Peyer's patch (tissue), 4 donors: ENCODE results near the gene GGA3. TPM values are rescaled to one million over a fixed set of nuclear protein-coding genes. Genes with fewer than 3 reads are reported as not detected.

Source experiments
- DNase-seq, 3 donors: peaks; one replicate each; pipeline ENCODE4 v3.0.0-alpha.2; 2017 to 2019
- H3K27ac ChIP-seq, 4 donors: fragments of 200-600 bp; sonication (generic); one replicate each; pipeline ENCODE4 v1.5.1; 2016 to 2019
- H3K27me3 ChIP-seq, 2 donors: fragments of 200-600 bp; sonication (generic); one replicate each; pipeline ENCODE4 v1.5.1; 2019
- H3K36me3 ChIP-seq, 3 donors: fragments of 200-600 bp; sonication (generic); one replicate each; pipeline ENCODE4 v1.5.1; 2016 to 2019
- H3K4me1 ChIP-seq, 4 donors: fragments of 200-600 bp; sonication (generic); one replicate each; pipeline ENCODE4 v1.5.1; 2016 to 2019
- H3K4me3 ChIP-seq, 4 donors: fragments of 200-600 bp; sonication (generic); 1 replicate in 3 of 4; 2 replicates in 1 of 4; pipeline ENCODE4 v1.5.1; 2016 to 2019; ENCODE audit warnings: mild to moderate bottlenecking in 1 of 4
- H3K9me3 ChIP-seq, 4 donors: fragments of 200-600 bp; sonication (generic); one replicate each; pipeline ENCODE4 v1.5.1; 2016 to 2019; ENCODE audit warnings: mild to moderate bottlenecking in 1 of 4
- CTCF ChIP-seq, 6 experiments: fragments of 450-650 bp in 4 of 6; fragments of 200-600 bp in 2 of 6; sonication (generic) in 1 of 6; IDR thresholded peaks; one replicate each; pipeline ENCODE4 v1.5.1; 2017 to 2019; ENCODE audit warnings: antibody characterized with exemption in 6 of 6, mild to moderate bottlenecking in 3 of 6, moderate library complexity in 1 of 6
- POLR2A ChIP-seq, 2 donors: fragments of 450-650 bp; IDR thresholded peaks; one replicate each; pipeline ENCODE4 v1.5.1; 2017; ENCODE audit warnings: antibody characterized with exemption in 2 of 2, mild to moderate bottlenecking in 2 of 2, moderate library complexity in 2 of 2
- total RNA-seq, 4 donors: library from RNA; depleted of rRNA; stranded (reverse); fragments of >200 nt; gene quantifications; one replicate each; pipeline ENCODE4 v1.1.0, GENCODE V29; 2016

Gene GGA3, protein sequence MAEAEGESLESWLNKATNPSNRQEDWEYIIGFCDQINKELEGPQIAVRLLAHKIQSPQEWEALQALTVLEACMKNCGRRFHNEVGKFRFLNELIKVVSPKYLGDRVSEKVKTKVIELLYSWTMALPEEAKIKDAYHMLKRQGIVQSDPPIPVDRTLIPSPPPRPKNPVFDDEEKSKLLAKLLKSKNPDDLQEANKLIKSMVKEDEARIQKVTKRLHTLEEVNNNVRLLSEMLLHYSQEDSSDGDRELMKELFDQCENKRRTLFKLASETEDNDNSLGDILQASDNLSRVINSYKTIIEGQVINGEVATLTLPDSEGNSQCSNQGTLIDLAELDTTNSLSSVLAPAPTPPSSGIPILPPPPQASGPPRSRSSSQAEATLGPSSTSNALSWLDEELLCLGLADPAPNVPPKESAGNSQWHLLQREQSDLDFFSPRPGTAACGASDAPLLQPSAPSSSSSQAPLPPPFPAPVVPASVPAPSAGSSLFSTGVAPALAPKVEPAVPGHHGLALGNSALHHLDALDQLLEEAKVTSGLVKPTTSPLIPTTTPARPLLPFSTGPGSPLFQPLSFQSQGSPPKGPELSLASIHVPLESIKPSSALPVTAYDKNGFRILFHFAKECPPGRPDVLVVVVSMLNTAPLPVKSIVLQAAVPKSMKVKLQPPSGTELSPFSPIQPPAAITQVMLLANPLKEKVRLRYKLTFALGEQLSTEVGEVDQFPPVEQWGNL
- 100 to 1,000 TPM in 1 of 4 donors, 10 to 100 TPM in 3; 34.0 to 153 (median 77.0) TPM for total RNA-seq

GRCh38 chr17:75261336-75262111 lies at the start of gene GGA3, which contains the start of gene MRPS7:
GGA3 (minus strand) TSS chr17:75261606; CDS start chr17:75261587, 19 bp downstream.
MRPS7 (plus strand) TSS chr17:75261879; CDS start chr17:75261901, 22 bp downstream.
- Histone ChIP-seq H3K9me3 (no peaks in the 10 kb centered on the region), H3K4me1 (peaks cover 0 to 26% (median 18%) of the 10 kb centered on the region in 4 donors), H3K27me3 (no peaks in the 10 kb centered on the region), H3K36me3 (peaks cover 0 to 34% (median 0%) of the 10 kb centered on the region in 3 donors), H3K4me3 (peak within 1 kb of the TSS; percentile 73 to 91 (median 78)), H3K27ac (peak within 1 kb of the TSS; percentile 88 to 97 (median 94))
- peak; percentile 96 to 98 (median 97) for DNase-seq
- TF ChIP-seq POLR2A (IDR thresholded peaks at IDR 0.05), result peak; percentile 44 to 77
- TF ChIP-seq CTCF (IDR thresholded peaks at IDR 0.05), result peak in 1 of 6 experiments; percentile 3

DNA sequence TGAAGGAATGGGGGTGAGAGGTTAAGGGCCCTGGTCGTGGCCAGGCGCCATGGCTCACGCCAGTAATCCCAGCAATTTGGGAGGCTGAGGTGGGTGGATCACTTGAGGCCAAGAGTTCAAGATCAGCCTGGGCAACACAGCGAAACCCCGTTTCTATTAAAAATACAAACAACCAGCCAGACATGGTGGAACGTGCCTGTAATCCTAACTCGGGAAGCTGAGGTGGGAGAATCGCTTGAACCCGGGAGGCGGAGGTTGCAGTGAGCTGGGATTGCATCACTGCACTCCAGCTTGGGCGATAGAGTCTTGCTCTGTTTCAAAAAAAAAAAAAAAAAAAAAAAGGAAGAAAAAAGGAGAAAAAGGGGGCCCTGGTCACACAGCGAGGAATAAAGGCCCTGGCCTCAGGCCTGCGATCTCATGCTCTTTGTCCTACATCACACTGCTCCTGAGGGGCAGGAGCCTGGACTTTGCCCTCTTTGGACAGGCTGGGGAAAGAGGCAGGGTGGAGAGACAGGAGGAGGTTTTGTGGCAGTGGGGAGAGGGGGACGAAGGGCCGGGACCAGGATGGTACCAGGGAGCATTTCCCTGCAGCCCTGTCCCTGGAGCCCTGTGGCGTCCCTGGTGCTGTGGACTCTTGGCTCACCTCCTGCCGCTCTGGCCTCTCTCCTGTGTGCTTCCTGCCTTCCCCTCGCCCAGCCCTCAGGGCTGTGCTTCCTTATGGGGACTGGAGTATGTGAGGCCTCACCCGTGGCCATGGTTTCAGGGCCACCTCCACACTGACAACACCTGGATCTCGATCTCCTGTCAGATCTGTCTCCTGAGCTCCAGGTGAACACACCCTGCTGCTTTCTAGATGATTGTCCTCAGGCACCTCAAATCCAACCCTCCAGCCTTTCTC lies 47.6 kb upstream of the GGA3 start:
- no peak overlapping the region for H3K4me3 ChIP-seq
- peak overlapping the region in 3 of 4 donors; percentile 56 to 93 (median 88) for H3K27ac ChIP-seq
- no peak for TF ChIP-seq CTCF (IDR thresholded peaks at IDR 0.05)
- TF ChIP-seq POLR2A (IDR thresholded peaks at IDR 0.05), result peak; percentile 46 to 51
- DNase-seq, result peak in 2 of 3 donors; percentile 80 to 81
- peaks cover 0 to 19% (median 4%) of the 10 kb centered on the region in 4 donors for H3K4me1 ChIP-seq
- H3K36me3 ChIP-seq, result no peaks in the 10 kb centered on the region
- H3K9me3 ChIP-seq, result no peaks in the 10 kb centered on the region
- H3K27me3 ChIP-seq, result no peaks in the 10 kb centered on the region

DNA sequence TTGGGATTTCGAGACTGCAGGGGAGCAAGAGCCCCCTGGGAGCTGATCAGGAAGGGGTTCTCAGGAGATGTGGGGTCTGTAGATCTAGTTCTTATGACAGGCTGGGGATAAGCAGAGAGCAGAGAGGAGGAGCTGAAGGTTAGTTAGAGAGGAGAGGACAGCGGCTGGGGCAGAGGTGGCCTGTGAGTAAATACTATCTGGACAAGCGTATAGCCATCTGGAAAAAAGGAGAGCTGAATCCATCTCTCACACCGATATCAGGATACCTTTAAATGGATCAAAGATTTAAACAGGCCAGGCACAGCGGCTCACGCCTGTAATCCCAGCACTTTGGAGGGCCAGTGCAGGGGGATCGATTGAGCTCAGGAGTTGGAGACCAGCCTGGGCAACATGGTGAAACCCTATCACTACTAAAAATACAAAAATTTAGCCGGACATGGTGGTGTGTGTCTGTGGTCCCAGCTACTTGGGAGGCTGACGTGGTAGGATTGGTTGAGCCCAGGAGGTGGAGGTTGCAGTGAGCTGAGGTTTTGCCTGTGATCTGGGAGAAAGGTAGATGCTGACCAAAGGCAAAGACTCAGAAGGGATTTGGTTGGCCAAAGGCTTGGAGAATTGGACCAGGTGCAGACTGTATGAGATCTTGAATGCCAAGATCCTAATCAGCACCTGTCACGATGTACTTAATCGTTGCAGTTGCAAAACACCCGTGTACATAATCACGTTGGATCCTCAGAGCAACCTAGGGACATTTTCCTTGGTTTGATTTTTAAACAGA lies 46.7 kb upstream of the GGA3 start:
- Histone ChIP-seq H3K36me3 (no peaks in the 10 kb centered on the region), H3K4me1 (peaks cover 0 to 19% (median 4%) of the 10 kb centered on the region in 4 donors), H3K4me3 (no peak overlapping the region), H3K27me3 (no peaks in the 10 kb centered on the region), H3K27ac (peak overlapping the region in 3 of 4 donors; percentile 56 to 93 (median 88)), H3K9me3 (no peaks in the 10 kb centered on the region)
- no peak for DNase-seq
- TF ChIP-seq CTCF (IDR thresholded peaks at IDR 0.05), result no peak
- TF ChIP-seq POLR2A (IDR thresholded peaks at IDR 0.05), result no peak

DNA sequence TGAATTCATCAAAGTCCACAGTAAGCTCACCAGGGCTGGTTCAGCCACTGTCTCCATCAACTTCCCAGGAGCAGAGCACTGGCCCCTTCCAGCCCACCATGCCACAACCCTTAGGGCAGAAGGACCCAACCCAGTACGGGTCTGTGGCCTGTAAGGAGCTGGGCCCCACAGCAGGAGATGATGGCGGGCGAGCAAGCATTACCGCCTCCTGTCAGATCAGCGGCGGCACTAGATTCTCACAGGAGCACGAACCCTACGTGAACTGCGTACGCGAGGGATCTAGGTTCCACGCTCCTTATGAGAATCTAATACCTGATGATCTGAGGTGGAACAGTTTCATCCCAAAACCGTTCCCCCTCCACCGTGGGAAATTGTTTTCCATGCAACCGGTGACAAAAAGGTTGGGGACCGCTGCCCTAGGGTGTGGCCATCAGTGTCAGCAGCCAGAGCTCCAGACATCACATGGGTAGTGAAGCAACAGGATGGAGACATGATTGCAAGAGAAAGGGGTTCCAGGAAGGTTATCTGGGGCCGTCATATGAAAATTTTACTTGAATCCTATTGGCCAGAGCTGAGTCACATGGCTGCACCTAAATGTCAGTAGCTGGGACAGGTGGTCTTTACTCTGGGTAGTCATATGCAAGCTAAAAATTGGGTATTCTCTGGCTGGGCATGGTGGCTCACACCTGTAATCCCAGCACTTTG lies 40.2 kb upstream of the GGA3 start:
- no peak overlapping the region for H3K27ac ChIP-seq
- peaks cover 0 to 3% (median 0%) of the 10 kb centered on the region in 4 donors for H3K4me1 ChIP-seq
- no peaks in the 10 kb centered on the region for H3K36me3 ChIP-seq
- H3K27me3 ChIP-seq, result no peaks in the 10 kb centered on the region
- no peak overlapping the region for H3K4me3 ChIP-seq
- no peaks in the 10 kb centered on the region for H3K9me3 ChIP-seq
- TF ChIP-seq POLR2A (IDR thresholded peaks at IDR 0.05), result no peak
- DNase-seq, result no peak
